HCT116 (cell line): ENCODE results near the gene DCHS2.

Experiments used
- CEBPB ChIP-seq: IDR thresholded peaks from 2 replicates; pipeline ENCODE4 v1.6.1; 2012; ENCODE audit warnings: low read depth
- EZH2 ChIP-seq: fragments of 200-600 bp; sonication (generic); IDR thresholded peaks from 2 replicates; pipeline ENCODE4 v1.6.1; 2017; ENCODE audit warnings: antibody characterized with exemption, mixed run types
- POLR2A ChIP-seq: IDR thresholded peaks from 2 replicates; pipeline ENCODE4 v1.7.0; 2011; ENCODE audit warnings: borderline replicate concordance; ENCODE audit not compliant: insufficient read depth, insufficient read length; ENCODE audit errors: extremely low read depth
- SIN3A ChIP-seq: IDR thresholded peaks from 2 replicates; pipeline ENCODE4 v1.6.1; 2012; ENCODE audit warnings: low read depth
- ZNF274 ChIP-seq: fragments of 200-500 bp; sonication (Bioruptor generic); IDR thresholded peaks from 2 replicates; pipeline ENCODE4 v1.6.1; 2014; ENCODE audit warnings: mild to moderate bottlenecking, low read depth, low read length, inconsistent platforms
- TF ChIP-seq, protein P1 (sequence below): IDR thresholded peaks from 2 replicates; pipeline ENCODE4 v1.6.1; 2012; ENCODE audit warnings: low read depth
- TF ChIP-seq, protein P2 (sequence below), 3 experiments: fragments of 200-600 bp in 1 of 3; sonication (generic) in 1 of 3; IDR thresholded peaks in 2 of 3; conservative IDR thresholded peaks in 1 of 3; 2 replicates each; pipeline ENCODE4 v1.5.1; 2012 to 2017; ENCODE audit warnings: low read depth in 2 of 3, low read length in 2 of 3, antibody characterized with exemption in 1 of 3, borderline replicate concordance in 1 of 3, control low read depth in 1 of 3, mild to moderate bottlenecking in 1 of 3, mixed read lengths in 1 of 3, mixed run types in 1 of 3, moderate library complexity in 1 of 3; ENCODE audit not compliant: insufficient read depth in 1 of 3
- TF ChIP-seq, protein P3 (sequence below): IDR thresholded peaks from 2 replicates; pipeline ENCODE4 v1.6.1; 2012

DNA sequence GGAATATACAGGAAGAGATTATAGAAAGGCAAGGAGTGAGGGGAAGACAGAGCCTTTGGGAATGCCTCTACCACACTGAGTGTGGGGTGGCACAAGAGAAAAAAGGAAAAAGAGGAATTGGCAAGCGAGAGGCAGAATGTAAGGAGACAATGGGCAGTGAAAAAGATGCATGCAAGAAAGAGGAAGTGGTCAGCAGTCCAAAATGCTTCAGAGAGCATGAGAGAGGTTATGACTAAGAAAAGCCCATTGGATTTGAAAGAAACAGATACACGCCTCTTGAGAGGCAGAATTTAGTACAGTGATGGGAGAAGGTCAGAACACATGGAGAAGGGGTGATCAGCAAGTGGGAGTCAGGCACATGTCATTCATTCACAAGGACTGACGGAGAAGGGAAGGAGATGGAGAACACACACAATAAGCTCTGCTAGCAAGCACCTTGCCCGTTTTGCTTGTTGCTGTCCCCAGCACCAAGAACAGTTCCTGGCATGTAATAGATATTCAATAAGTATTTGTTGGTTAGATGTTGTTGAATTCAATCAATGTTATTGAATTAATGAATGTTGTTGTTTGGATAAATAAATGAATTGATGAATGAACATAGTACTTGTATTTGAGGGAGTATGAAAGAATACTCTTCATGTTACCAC lies 6.3 kb downstream of the DCHS2 start:
- no peak for TF ChIP-seq POLR2A
- no peak for TF ChIP-seq SIN3A
- no peak for TF ChIP-seq ZNF274
- TF ChIP-seq, protein P1, sequence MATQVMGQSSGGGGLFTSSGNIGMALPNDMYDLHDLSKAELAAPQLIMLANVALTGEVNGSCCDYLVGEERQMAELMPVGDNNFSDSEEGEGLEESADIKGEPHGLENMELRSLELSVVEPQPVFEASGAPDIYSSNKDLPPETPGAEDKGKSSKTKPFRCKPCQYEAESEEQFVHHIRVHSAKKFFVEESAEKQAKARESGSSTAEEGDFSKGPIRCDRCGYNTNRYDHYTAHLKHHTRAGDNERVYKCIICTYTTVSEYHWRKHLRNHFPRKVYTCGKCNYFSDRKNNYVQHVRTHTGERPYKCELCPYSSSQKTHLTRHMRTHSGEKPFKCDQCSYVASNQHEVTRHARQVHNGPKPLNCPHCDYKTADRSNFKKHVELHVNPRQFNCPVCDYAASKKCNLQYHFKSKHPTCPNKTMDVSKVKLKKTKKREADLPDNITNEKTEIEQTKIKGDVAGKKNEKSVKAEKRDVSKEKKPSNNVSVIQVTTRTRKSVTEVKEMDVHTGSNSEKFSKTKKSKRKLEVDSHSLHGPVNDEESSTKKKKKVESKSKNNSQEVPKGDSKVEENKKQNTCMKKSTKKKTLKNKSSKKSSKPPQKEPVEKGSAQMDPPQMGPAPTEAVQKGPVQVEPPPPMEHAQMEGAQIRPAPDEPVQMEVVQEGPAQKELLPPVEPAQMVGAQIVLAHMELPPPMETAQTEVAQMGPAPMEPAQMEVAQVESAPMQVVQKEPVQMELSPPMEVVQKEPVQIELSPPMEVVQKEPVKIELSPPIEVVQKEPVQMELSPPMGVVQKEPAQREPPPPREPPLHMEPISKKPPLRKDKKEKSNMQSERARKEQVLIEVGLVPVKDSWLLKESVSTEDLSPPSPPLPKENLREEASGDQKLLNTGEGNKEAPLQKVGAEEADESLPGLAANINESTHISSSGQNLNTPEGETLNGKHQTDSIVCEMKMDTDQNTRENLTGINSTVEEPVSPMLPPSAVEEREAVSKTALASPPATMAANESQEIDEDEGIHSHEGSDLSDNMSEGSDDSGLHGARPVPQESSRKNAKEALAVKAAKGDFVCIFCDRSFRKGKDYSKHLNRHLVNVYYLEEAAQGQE = no peak
- TF ChIP-seq CEBPB = no peak
- TF ChIP-seq, protein P2, sequence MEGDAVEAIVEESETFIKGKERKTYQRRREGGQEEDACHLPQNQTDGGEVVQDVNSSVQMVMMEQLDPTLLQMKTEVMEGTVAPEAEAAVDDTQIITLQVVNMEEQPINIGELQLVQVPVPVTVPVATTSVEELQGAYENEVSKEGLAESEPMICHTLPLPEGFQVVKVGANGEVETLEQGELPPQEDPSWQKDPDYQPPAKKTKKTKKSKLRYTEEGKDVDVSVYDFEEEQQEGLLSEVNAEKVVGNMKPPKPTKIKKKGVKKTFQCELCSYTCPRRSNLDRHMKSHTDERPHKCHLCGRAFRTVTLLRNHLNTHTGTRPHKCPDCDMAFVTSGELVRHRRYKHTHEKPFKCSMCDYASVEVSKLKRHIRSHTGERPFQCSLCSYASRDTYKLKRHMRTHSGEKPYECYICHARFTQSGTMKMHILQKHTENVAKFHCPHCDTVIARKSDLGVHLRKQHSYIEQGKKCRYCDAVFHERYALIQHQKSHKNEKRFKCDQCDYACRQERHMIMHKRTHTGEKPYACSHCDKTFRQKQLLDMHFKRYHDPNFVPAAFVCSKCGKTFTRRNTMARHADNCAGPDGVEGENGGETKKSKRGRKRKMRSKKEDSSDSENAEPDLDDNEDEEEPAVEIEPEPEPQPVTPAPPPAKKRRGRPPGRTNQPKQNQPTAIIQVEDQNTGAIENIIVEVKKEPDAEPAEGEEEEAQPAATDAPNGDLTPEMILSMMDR (IDR thresholded peaks at IDR 0.05 in 2 of 3, conservative IDR thresholded peaks at IDR 0.05 in 1 of 3; ENCODE audit: borderline replicate concordance in 1 of 3, insufficient read depth in 1 of 3, low read depth in 2 of 3, low read length in 2 of 3) = no peak
- TF ChIP-seq, protein P3, sequence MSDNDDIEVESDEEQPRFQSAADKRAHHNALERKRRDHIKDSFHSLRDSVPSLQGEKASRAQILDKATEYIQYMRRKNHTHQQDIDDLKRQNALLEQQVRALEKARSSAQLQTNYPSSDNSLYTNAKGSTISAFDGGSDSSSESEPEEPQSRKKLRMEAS = no peak
- no peak for TF ChIP-seq EZH2
